ENCODE data around the gene CTSC. TPM values are rescaled to one million over a fixed set of nuclear protein-coding genes. Genes with fewer than 3 reads are reported as not detected.

Gene CTSC
- total and polyA plus RNA-seq, 11 donors, result 8.9 to 289 (median 19.2) TPM

DNA sequence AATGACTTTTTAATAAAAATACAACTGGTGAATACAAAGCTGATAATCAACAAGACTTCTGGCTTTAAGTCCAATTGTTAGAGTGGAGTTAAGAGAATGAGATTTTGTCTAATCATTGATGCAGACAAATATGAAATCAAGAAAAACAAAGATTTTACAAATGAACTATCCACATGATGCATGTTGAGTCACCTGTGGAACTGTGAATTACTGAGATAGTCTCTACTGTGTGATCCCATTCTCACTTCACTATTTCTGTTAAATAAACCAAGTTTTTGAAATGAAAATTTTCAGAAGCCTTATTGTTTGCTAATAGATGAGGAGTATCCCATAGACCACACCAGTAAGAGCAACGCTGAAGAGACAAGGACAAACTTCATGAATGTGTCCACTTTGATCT lies 8.4 kb upstream of the CTSC start:
- no peak for TF ChIP-seq POLR2A (IDR thresholded peaks at IDR 0.05)
- TF ChIP-seq, protein P1, sequence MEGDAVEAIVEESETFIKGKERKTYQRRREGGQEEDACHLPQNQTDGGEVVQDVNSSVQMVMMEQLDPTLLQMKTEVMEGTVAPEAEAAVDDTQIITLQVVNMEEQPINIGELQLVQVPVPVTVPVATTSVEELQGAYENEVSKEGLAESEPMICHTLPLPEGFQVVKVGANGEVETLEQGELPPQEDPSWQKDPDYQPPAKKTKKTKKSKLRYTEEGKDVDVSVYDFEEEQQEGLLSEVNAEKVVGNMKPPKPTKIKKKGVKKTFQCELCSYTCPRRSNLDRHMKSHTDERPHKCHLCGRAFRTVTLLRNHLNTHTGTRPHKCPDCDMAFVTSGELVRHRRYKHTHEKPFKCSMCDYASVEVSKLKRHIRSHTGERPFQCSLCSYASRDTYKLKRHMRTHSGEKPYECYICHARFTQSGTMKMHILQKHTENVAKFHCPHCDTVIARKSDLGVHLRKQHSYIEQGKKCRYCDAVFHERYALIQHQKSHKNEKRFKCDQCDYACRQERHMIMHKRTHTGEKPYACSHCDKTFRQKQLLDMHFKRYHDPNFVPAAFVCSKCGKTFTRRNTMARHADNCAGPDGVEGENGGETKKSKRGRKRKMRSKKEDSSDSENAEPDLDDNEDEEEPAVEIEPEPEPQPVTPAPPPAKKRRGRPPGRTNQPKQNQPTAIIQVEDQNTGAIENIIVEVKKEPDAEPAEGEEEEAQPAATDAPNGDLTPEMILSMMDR (IDR thresholded peaks at IDR 0.05), result no peak
- Histone ChIP-seq H3K9me3 (no peaks in the 10 kb centered on the region), H3K27me3 (no peaks in the 10 kb centered on the region), H3K4me3 (no peak overlapping the region), H3K27ac (no peak overlapping the region), H3K4me1 (peaks cover 0 to 22% (median 0%) of the 10 kb centered on the region in 12 donors), H3K36me3 (no peaks in the 10 kb centered on the region)
- DNase-seq (no peak), ATAC-seq (no peak)
- intact Hi-C loops (cut with DNase I), result no loop called here
- WGBS, 4 donors, result 93 to 98% (median 95%) methylated on average over 1 of the region's 1 CpG

DNA sequence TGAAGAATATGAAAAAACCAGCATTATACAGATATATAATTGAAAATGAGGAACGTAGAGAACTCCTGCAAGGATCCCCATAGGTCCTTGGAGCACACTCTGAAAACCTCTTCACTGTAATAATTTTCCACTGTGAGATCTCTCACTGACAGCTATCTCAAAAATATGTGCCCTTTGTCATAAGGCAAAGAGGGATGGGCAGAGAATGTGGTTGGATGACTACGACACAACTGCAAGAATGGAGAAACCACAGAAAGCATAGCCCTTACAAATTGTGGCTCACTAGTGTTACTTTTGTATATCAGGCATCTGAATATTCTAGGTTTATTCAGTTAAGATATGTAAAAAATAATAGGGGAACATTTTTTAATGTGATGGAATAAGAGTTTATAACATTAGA lies 7.9 kb upstream of the CTSC start:
- DNase-seq (no peak), ATAC-seq (no peak)
- peaks cover 0 to 22% (median 0%) of the 10 kb centered on the region in 12 donors for H3K4me1 ChIP-seq
- intact Hi-C loops (cut with DNase I), result no loop called here
- no peak overlapping the region for H3K4me3 ChIP-seq
- WGBS, 4 donors, result 86 to 96% (median 93%) methylated on average over 2 of the region's 2 CpGs
- TF ChIP-seq POLR2A (IDR thresholded peaks at IDR 0.05), result no peak
- TF ChIP-seq, protein P1 (IDR thresholded peaks at IDR 0.05), result no peak
- no peak overlapping the region for H3K27ac ChIP-seq
- no peaks in the 10 kb centered on the region for H3K36me3 ChIP-seq
- H3K27me3 ChIP-seq, result no peaks in the 10 kb centered on the region
- H3K9me3 ChIP-seq, result no peaks in the 10 kb centered on the region

DNA sequence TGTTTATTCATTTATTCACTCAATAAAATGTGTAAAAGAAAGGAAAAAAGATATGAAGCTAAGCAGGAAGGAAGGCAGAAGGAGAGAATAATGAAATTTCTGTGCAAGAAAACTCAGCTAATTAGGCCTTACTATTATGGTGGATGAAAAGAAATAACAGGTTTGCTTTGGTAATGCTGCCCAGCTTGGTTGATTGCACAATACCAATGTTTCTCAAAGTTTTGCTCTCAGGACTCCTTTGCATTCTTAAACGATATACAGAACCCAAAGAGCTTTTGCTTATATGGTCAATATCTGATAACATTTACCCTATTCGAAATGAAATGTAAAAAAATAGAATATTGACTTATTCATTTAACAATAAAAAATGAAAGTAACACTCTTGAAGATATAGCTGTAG lies 7.3 kb upstream of the CTSC start:
- DNase-seq (no peak), ATAC-seq (no peak)
- Histone ChIP-seq H3K27me3 (no peaks in the 10 kb centered on the region), H3K27ac (no peak overlapping the region), H3K4me1 (peaks cover 0 to 22% (median 0%) of the 10 kb centered on the region in 12 donors), H3K4me3 (no peak overlapping the region), H3K9me3 (no peaks in the 10 kb centered on the region), H3K36me3 (no peaks in the 10 kb centered on the region)
- no peak for TF ChIP-seq POLR2A (IDR thresholded peaks at IDR 0.05)
- TF ChIP-seq, protein P1 (IDR thresholded peaks at IDR 0.05), result no peak
- intact Hi-C loops (cut with DNase I), result no loop called here
- WGBS, 4 donors, result 86 to 92% (median 87%) methylated on average over 2 of the region's 2 CpGs

DNA sequence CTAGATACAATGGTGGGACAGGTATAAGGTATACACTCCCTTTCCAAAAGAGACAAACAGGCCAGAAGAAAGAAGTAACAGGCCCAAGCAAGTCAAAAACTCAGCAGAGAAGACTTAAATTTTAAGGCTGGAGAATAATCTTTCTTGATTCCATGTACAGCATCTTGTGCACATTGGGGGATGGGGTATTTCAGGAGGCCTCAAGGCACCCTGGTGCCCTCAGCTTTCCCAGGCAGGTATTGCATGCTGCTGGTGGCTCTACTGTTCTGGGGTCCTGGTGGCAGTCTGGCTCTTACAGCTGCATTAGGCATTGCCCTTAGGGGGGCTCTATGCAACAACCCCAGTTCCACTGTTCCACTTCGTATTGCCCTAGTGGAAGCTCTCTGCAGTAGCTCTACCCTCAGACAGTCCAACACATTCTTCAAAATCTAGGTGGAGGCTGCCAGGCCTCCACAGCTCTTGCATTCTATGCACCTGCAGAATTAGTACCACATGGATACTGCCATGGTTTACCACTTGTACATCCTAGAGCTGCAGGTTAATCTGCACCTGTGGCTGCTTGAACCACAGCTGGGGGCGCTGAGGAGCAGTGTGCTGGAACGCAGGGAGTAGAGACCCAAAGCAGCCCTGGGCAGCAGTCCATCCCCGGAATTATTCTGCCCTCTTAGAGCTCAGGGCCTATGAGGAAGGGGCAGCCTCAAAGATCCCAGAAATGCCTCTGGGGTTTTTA lies 4.2 kb upstream of the CTSC start:
- 72 to 91% (median 78%) methylated on average over 4 of the region's 4 CpGs for WGBS, 4 donors
- no peak for DNase-seq

More for the DNA sequence above, 4.2 kb upstream of the CTSC start:
- no peak overlapping the region for H3K27ac ChIP-seq
- no peaks in the 10 kb centered on the region for H3K9me3 ChIP-seq
- intact Hi-C loops (cut with DNase I), result no loop called here
- H3K4me3 ChIP-seq, result no peak overlapping the region
- no peak for ATAC-seq
- no peaks in the 10 kb centered on the region for H3K36me3 ChIP-seq
- no peaks in the 10 kb centered on the region for H3K27me3 ChIP-seq
- TF ChIP-seq, protein P1 (IDR thresholded peaks at IDR 0.05), result no peak
- TF ChIP-seq POLR2A (IDR thresholded peaks at IDR 0.05), result no peak
- peaks cover 0 to 35% (median 5%) of the 10 kb centered on the region in 12 donors for H3K4me1 ChIP-seq
